HL-60 (cell line): ENCODE measurements around the gene FRZB.

Experiments used
- GABPA ChIP-seq: IDR thresholded peaks from 2 replicates; pipeline ENCODE4 v1.6.1; 2012; ENCODE audit warnings: low read depth
- POLR2AphosphoS5 ChIP-seq: IDR thresholded peaks from 2 replicates; pipeline ENCODE4 v1.6.1; 2012; ENCODE audit warnings: low read depth
- TF ChIP-seq, protein P1 (sequence below): IDR thresholded peaks from one replicate; pipeline ENCODE4 v1.5.1; 2011; ENCODE audit warnings: low read length, control low read depth, inconsistent platforms; ENCODE audit not compliant: insufficient read depth
- TF ChIP-seq, protein P2 (sequence below): IDR thresholded peaks from 2 replicates; pipeline ENCODE4 v1.6.1; 2012; ENCODE audit warnings: low read depth; ENCODE audit not compliant: insufficient replicate concordance

DNA sequence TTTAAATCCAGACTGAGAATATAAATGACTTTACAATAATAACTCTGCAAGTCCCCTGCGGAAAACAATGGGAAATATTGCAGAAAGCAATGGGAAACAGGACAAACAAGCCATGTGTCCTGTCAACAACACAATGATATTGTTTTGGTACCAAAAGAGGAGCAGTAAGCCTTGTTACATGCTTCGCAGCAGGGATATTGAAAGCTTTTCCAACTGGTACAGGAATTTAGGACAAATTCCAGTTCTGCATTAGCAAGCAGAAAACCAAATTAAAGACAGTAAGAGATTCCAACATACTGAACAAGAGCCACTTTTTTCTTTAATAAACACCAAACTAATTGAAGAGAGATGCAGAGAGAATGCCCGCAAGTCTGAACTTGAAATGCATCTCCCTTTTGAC is 30.0 kb downstream of the FRZB start:
- TF ChIP-seq, protein P1, sequence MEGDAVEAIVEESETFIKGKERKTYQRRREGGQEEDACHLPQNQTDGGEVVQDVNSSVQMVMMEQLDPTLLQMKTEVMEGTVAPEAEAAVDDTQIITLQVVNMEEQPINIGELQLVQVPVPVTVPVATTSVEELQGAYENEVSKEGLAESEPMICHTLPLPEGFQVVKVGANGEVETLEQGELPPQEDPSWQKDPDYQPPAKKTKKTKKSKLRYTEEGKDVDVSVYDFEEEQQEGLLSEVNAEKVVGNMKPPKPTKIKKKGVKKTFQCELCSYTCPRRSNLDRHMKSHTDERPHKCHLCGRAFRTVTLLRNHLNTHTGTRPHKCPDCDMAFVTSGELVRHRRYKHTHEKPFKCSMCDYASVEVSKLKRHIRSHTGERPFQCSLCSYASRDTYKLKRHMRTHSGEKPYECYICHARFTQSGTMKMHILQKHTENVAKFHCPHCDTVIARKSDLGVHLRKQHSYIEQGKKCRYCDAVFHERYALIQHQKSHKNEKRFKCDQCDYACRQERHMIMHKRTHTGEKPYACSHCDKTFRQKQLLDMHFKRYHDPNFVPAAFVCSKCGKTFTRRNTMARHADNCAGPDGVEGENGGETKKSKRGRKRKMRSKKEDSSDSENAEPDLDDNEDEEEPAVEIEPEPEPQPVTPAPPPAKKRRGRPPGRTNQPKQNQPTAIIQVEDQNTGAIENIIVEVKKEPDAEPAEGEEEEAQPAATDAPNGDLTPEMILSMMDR: no peak
- TF ChIP-seq, protein P2, sequence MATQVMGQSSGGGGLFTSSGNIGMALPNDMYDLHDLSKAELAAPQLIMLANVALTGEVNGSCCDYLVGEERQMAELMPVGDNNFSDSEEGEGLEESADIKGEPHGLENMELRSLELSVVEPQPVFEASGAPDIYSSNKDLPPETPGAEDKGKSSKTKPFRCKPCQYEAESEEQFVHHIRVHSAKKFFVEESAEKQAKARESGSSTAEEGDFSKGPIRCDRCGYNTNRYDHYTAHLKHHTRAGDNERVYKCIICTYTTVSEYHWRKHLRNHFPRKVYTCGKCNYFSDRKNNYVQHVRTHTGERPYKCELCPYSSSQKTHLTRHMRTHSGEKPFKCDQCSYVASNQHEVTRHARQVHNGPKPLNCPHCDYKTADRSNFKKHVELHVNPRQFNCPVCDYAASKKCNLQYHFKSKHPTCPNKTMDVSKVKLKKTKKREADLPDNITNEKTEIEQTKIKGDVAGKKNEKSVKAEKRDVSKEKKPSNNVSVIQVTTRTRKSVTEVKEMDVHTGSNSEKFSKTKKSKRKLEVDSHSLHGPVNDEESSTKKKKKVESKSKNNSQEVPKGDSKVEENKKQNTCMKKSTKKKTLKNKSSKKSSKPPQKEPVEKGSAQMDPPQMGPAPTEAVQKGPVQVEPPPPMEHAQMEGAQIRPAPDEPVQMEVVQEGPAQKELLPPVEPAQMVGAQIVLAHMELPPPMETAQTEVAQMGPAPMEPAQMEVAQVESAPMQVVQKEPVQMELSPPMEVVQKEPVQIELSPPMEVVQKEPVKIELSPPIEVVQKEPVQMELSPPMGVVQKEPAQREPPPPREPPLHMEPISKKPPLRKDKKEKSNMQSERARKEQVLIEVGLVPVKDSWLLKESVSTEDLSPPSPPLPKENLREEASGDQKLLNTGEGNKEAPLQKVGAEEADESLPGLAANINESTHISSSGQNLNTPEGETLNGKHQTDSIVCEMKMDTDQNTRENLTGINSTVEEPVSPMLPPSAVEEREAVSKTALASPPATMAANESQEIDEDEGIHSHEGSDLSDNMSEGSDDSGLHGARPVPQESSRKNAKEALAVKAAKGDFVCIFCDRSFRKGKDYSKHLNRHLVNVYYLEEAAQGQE: no peak
- TF ChIP-seq POLR2AphosphoS5 (no peak), GABPA (no peak)
